Pancreas (tissue), 10 donors: ENCODE results near the gene SYNJ1. TPM values are rescaled to one million over a fixed set of nuclear protein-coding genes. Genes with fewer than 3 reads are reported as not detected.
"Not testable (repeated sequence)": the region's sequence is repeated elsewhere in the genome, so short reads cannot be mapped to it uniquely, and the experiment has no call there.

Source experiments
- ATAC-seq, 4 donors: fragments of 200-7000 bp; cut with Tn5 transposase; one replicate each; pipeline versions ENCODE4 v1.8.0 to v1.9.1; 2020; ENCODE audit warnings: mild to moderate bottlenecking in 4 of 4, moderate library complexity in 4 of 4
- DNase-seq, 6 donors: peaks; one replicate each; pipeline ENCODE4 v3.0.0-alpha.2; 2020
- FAIRE-seq: peaks from 2 replicates; lab custom pipeline; 2012; peaks lifted over from hg19 to GRCh38; lab: Jason Lieb, UNC
- H3K27ac ChIP-seq, 4 donors: fragments of 200-600 bp; sonication (generic); 1 replicate in 3 of 4; 2 replicates in 1 of 4; pipeline versions ENCODE4 v1.5.0 to v1.8.0; 2020
- H3K27me3 ChIP-seq, 4 donors: fragments of 200-600 bp; one replicate each; pipeline ENCODE4 v1.8.0; 2021
- H3K36me3 ChIP-seq, 3 donors: fragments of 200-600 bp; sonication (generic) in 1 of 3; one replicate each; pipeline versions ENCODE4 v1.5.0 to v1.8.0; 2020 to 2021
- H3K4me1 ChIP-seq, 3 donors: fragments of 200-600 bp; one replicate each; pipeline ENCODE4 v1.8.0; 2021
- H3K4me3 ChIP-seq, 4 donors: fragments of 200-600 bp; sonication (generic) in 2 of 4; one replicate each; pipeline versions ENCODE4 v1.5.0 to v1.8.0; 2020 to 2021
- H3K9me3 ChIP-seq, 4 donors: fragments of 200-600 bp; one replicate each; pipeline ENCODE4 v1.8.0; 2021
- CTCF ChIP-seq, 4 donors: fragments of 200-600 bp; sonication (generic) in 3 of 4; IDR thresholded peaks; one replicate each; pipeline versions ENCODE4 v1.5.0 to v1.8.0; 2021; ENCODE audit warnings: antibody characterized with exemption in 4 of 4
- WGBS, 2 donors: extraction: QIAGEN DNeasy Blood & Tissue Kit; methylation state at CpG; one replicate each; pipeline ENCODE4 v1.1.7; 2013; 5-methylcytosine and 5-hydroxymethylcytosine counted together
- intact Hi-C, 3 donors: fragments of 100-400 bp; cut with DNase I; formaldehyde crosslinking; loops; one replicate each; pipeline versions ENCODE4 v1.11.1 to v1.14.2; 2022
- polyA plus RNA-seq, 2 donors: library from polyadenylated mRNA; stranded (reverse); fragments of 200-250 nt; gene quantifications; one replicate each; pipeline ENCODE4 v1.2.3, GENCODE V29; 2013
- total RNA-seq, 6 donors: library from RNA; stranded (reverse); fragmentation: NEBNext Ultra II Directional in 4 of 6; extraction: Animal tissue kit (Norgen Biotek cat#: 25700) in 4 of 6; gene quantifications; one replicate each; pipeline versions ENCODE4 v1.2.1 to v1.2.4, GENCODE V29; 2021 to 2023
- donor health status: healthy with polysubstance abuse.
- donor health status: DM: no; HTN: no; CAD: no; lungs with moderate emphysema.
- donor health status: DM: no; HTN: no; CAD: no.
- donor health status: control.
- donor health status: control.
- donor health status: Bipolar disorder and iron deficiency.
- donor health status: DM: yes; HTN: yes; CAD: no.
- donor health status: DM: no; HTN: no; CAD: no.
- donor health status: DM: no; HTN: no; CAD: no.
- donor health status: DM: yes; HTN: yes; CAD: no.

The SYNJ1 gene
- total and polyA plus RNA-seq, 8 donors: 3.5 to 9.9 (median 4.9) TPM

- Histone ChIP-seq H3K27me3 (no peaks in the 10 kb centered on the region), H3K4me1 (peaks cover 0 to 7% (median 3%) of the 10 kb centered on the region in 3 donors), H3K36me3 (peaks cover 0 to 17% (median 0%) of the 10 kb centered on the region in 3 donors), H3K27ac (peak within 1 kb of the TSS; percentile 81 to 94 (median 86)), H3K9me3 (no peaks in the 10 kb centered on the region), H3K4me3 (peak within 1 kb of the TSS; percentile 80 to 98 (median 91))
- FAIRE-seq: no peak
- 0% methylated on average over 81 of the region's 81 CpGs for WGBS, 2 donors
- intact Hi-C loops: no loop called here
- ATAC-seq: peak; percentile 85 to 94 (median 90)
- DNase-seq: peak; percentile 81 to 91 (median 86)
- no peak for TF ChIP-seq CTCF (IDR thresholded peaks at IDR 0.05)
These were observed 115.5 kb downstream of the SYNJ1 start, which contains the start of gene CFAP298 for GRCh38 chr21:32612075-32612998. Gene CFAP298 (minus strand): TSS chr21:32612377. CDS start chr21:32612243, 134 bp downstream.

GRCh38 chr21:32611471-32611997 is 116.3 kb downstream of the SYNJ1 start:
- no peak for TF ChIP-seq CTCF (IDR thresholded peaks at IDR 0.05)
- peak in 2 of 6 donors; percentile 26 to 53 for DNase-seq
- Histone ChIP-seq H3K27me3 (no peaks in the 10 kb centered on the region), H3K9me3 (no peaks in the 10 kb centered on the region), H3K36me3 (peaks cover 0 to 18% (median 2%) of the 10 kb centered on the region in 3 donors), H3K4me3 (peak overlapping the region; percentile 80 to 98 (median 91)), H3K27ac (peak overlapping the region; percentile 81 to 94 (median 86)), H3K4me1 (peaks cover 0 to 7% (median 3%) of the 10 kb centered on the region in 3 donors)
- intact Hi-C loops: no loop called here
- no peak for FAIRE-seq
- WGBS, 2 donors: 0 to 1% methylated on average over 28 of the region's 28 CpGs
- ATAC-seq: peak; percentile 35 to 50 (median 38)

- H3K27me3 ChIP-seq, H3K27ac ChIP-seq, ATAC-seq, H3K9me3 ChIP-seq, H3K4me1 ChIP-seq, DNase-seq, intact Hi-C loops, FAIRE-seq: not testable (repeated sequence)
- WGBS, 2 donors: 51 to 56% methylated on average over 17 of the region's 17 CpGs
- H3K36me3 ChIP-seq: peaks cover 2 to 22% (median 2%) of the 10 kb centered on the region in 3 donors
- H3K4me3 ChIP-seq: peak overlapping the region; percentile 80 to 98 (median 91)
These were observed 116.9 kb downstream of the SYNJ1 start for GRCh38 chr21:32610940-32611339.

GRCh38 chr21:32608851-32609250 is 119.0 kb downstream of the SYNJ1 start:
- H3K36me3 ChIP-seq: peaks cover 2 to 43% (median 9%) of the 10 kb centered on the region in 3 donors
- 82 to 88% methylated on average over 5 of the region's 5 CpGs for WGBS, 2 donors
- H3K27me3 ChIP-seq: no peaks in the 10 kb centered on the region
- ATAC-seq (no peak), FAIRE-seq (no peak), DNase-seq (no peak)
- intact Hi-C loops: loop anchor here in 1 of 3 donors (10.0 kb wide), 1 partner anchor 204 kb away; no protein-coding TSS in a partner anchor
- H3K4me3 ChIP-seq: no peak overlapping the region
- H3K9me3 ChIP-seq: no peaks in the 10 kb centered on the region
- TF ChIP-seq CTCF (IDR thresholded peaks at IDR 0.05): no peak
- H3K4me1 ChIP-seq: peaks cover 0 to 7% (median 3%) of the 10 kb centered on the region in 3 donors
- no peak overlapping the region for H3K27ac ChIP-seq

GRCh38 chr21:32605469-32605868 is 122.3 kb downstream of the SYNJ1 start:
- no peak for FAIRE-seq
- H3K27ac ChIP-seq: no peak overlapping the region
- H3K4me3 ChIP-seq: no peak overlapping the region
- H3K4me1 ChIP-seq: peaks cover 0 to 2% (median under 1%) of the 10 kb centered on the region in 3 donors
- no peak for ATAC-seq
- no peak for TF ChIP-seq CTCF (IDR thresholded peaks at IDR 0.05)
- whole genome bisulfite sequencing, 2 donors: 84 to 86% methylated on average over 8 of the region's 8 CpGs
- H3K36me3 ChIP-seq: peaks cover 2 to 66% (median 19%) of the 10 kb centered on the region in 3 donors
- no peaks in the 10 kb centered on the region for H3K27me3 ChIP-seq
- intact Hi-C loops: loop anchor here in 1 of 3 donors (10.0 kb wide), 1 partner anchor 201 kb away; no protein-coding TSS in a partner anchor
- no peak for DNase-seq
- no peaks in the 10 kb centered on the region for H3K9me3 ChIP-seq
